H1 (cell line): ENCODE data around the gene RNF111. TPM values are rescaled to one million over a fixed set of nuclear protein-coding genes. Genes with fewer than 3 reads are reported as not detected.

Experiments
- JUN ChIP-seq: IDR thresholded peaks from 2 replicates; pipeline ENCODE4 v1.6.1; 2011; ENCODE audit warnings: low read depth, mild to moderate bottlenecking, improper control_type of control experiment, low read length
- polyA plus RNA-seq, 7 experiments: library from polyadenylated mRNA; depleted of rRNA in 3 of 7; stranded (reverse) in 5 of 7; unstranded in 2 of 7; fragments of >200 nt in 5 of 7; fragments of 200-250 nt in 2 of 7; gene quantifications; 1 replicate in 5 of 7; 2 replicates in 1 of 7; 4 replicates in 1 of 7; pipeline versions ENCODE4 v1.2.1 to v1.2.3, GENCODE V29; 2011 to 2013; ENCODE audit warnings: missing spikeins in 2 of 7, mixed read lengths in 2 of 7
- total RNA-seq: library from RNA; stranded (reverse); fragmentation: NEBNext Ultra II Directional; extraction: Animal tissue kit (Norgen Biotek cat#: 25700); gene quantifications from 2 replicates; pipeline ENCODE4 v1.2.1, GENCODE V29; 2021

RNF111 gene
- total and polyA plus RNA-seq, 2 of the 8 experiments (the other 6 are each of a cell fraction or from before 2014, with no cell fraction given): 18.5 to 26.6 TPM

GRCh38 chr15:59116771-59117170 lies 129.3 kb downstream of the RNF111 start (continued):
- TF ChIP-seq JUN: no peak
